ENCODE data around the gene PRKAG3. TPM values are rescaled to one million over a fixed set of nuclear protein-coding genes. Genes with fewer than 3 reads are reported as not detected.

Gene PRKAG3
- total RNA-seq, 1 experiment from 2014 or later = not detected

GRCh38 chr2:218809515-218809914, 22.1 kb downstream of the PRKAG3 start:
- no peak for TF ChIP-seq CTCF (IDR thresholded peaks at IDR 0.05; ENCODE audit: unreplicated experiment)
- no peaks in the 10 kb centered on the region for H3K4me1 Mint-ChIP-seq (ENCODE audit: insufficient read depth, unreplicated experiment)
- CTCF ChIA-PET = interaction anchor here (0.6 to 2.1 kb wide), 6 partner anchors 23 to 200 kb away, joined by 3 to 10 read pairs (median 3); partner anchors contain the start of gene TTLL4
- no TSS peak for BruUV-seq (replicated peaks)
- POLR2A ChIA-PET = interaction anchor here (0.6 kb wide), 1 partner anchor 344 kb away, joined by 3 read pairs; no protein-coding TSS in a partner anchor
- H3K9me3 Mint-ChIP-seq (ENCODE audit: unreplicated experiment) = no peaks in the 10 kb centered on the region
- no peak overlapping the region for H3K27ac Mint-ChIP-seq (ENCODE audit: low read depth, unreplicated experiment)
- H3K36me3 Mint-ChIP-seq (ENCODE audit: insufficient read depth, unreplicated experiment) = peaks cover 7% of the 10 kb centered on the region
- H3K4me3 Mint-ChIP-seq (ENCODE audit: unreplicated experiment) = no peak overlapping the region
- H3K27me3 Mint-ChIP-seq (ENCODE audit: insufficient read depth, unreplicated experiment) = peaks cover 19% of the 10 kb centered on the region
- no peak for DNase-seq (ENCODE audit: unreplicated experiment)
- intact Hi-C loops (cut with micrococcal nuclease) = no loop called here

- ChIA-PET POLR2A (interaction anchor here (1.0 kb wide), 1 partner anchor 18 kb away, joined by 3 read pairs; no protein-coding TSS in a partner anchor), CTCF (interaction anchor here (0.6 to 1.2 kb wide), 2 partner anchors 83 to 120 kb away, joined by 3 to 5 read pairs; no protein-coding TSS in a partner anchor)
- Mint-ChIP-seq H3K27me3 (ENCODE audit: insufficient read depth, unreplicated experiment) (no peaks in the 10 kb centered on the region), H3K36me3 (ENCODE audit: insufficient read depth, unreplicated experiment) (peaks cover 7% of the 10 kb centered on the region), H3K9me3 (ENCODE audit: unreplicated experiment) (no peaks in the 10 kb centered on the region), H3K27ac (ENCODE audit: low read depth, unreplicated experiment) (no peak overlapping the region), H3K4me1 (ENCODE audit: insufficient read depth, unreplicated experiment) (no peaks in the 10 kb centered on the region), H3K4me3 (ENCODE audit: unreplicated experiment) (no peak overlapping the region)
- intact Hi-C loops (cut with micrococcal nuclease) = no loop called here
- no TSS peak for BruUV-seq (replicated peaks)
- no peak for TF ChIP-seq CTCF (IDR thresholded peaks at IDR 0.05; ENCODE audit: unreplicated experiment)
- DNase-seq (ENCODE audit: unreplicated experiment) = peak; percentile 37
Observed at GRCh38 chr2:218807626-218808025, 24.0 kb downstream of the PRKAG3 start.

DNA sequence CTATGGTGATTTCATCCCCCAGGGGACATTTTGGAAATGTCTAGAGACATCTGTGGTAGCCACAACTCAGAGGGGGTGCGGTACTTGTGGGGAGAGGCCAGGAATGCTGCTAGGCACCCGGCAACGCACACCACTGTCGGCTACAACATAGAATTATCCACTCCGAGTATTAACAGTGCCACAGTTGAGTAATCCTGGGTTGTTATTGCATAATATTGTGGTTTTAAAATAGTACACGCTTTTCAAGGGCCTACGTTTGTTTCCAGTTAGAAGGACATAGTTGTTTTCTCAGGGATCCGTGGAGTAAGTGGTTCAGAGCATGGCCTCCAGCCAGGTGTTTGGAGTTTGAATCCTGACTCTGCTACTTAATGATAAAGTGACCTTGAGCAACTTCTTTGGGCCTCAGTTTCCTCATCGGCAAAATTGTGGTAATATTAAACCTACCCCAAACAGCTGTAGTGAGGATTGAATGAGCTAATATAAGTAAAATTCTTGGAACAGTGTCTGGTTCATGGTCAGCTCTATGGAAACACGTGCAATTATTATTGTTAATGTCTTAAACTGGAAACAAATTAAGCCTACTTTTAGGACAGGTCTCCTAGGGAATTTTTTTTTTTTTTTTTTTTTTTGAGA, 25.1 kb downstream of the PRKAG3 start:
- Mint-ChIP-seq H3K9me3 (ENCODE audit: unreplicated experiment) (no peaks in the 10 kb centered on the region), H3K4me3 (ENCODE audit: unreplicated experiment) (peak overlapping the region; percentile 28), H3K4me1 (ENCODE audit: insufficient read depth, unreplicated experiment) (no peaks in the 10 kb centered on the region), H3K27ac (ENCODE audit: low read depth, unreplicated experiment) (peak overlapping the region; percentile 87), H3K27me3 (ENCODE audit: insufficient read depth, unreplicated experiment) (no peaks in the 10 kb centered on the region), H3K36me3 (ENCODE audit: insufficient read depth, unreplicated experiment) (peaks cover 7% of the 10 kb centered on the region)
- no TSS peak for BruUV-seq (replicated peaks)
- peak; percentile 97 for DNase-seq (ENCODE audit: unreplicated experiment)
- intact Hi-C loops (cut with micrococcal nuclease) = no loop called here
- POLR2A ChIA-PET = interaction anchor here (0.7 to 1.0 kb wide), 3 partner anchors 26 to 82 kb away, joined by 3 to 4 read pairs (median 3); no protein-coding TSS in a partner anchor
- no peak for TF ChIP-seq CTCF (IDR thresholded peaks at IDR 0.05; ENCODE audit: unreplicated experiment)
- CTCF ChIA-PET = interaction anchor here (1.2 kb wide), 1 partner anchor 119 kb away, joined by 5 read pairs; no protein-coding TSS in a partner anchor

GRCh38 chr2:218805627-218806026, 26.0 kb downstream of the PRKAG3 start:
- peak; percentile 24 for DNase-seq (ENCODE audit: unreplicated experiment)
- POLR2A ChIA-PET = interaction anchor here (0.8 to 1.1 kb wide), 2 partner anchors 13 to 69 kb away, joined by 3 to 5 read pairs; no protein-coding TSS in a partner anchor
- intact Hi-C loops (cut with micrococcal nuclease) = no loop called here
- no TSS peak for BruUV-seq (replicated peaks)
- CTCF ChIA-PET = interaction anchor here (0.6 kb wide), 1 partner anchor 43 kb away, joined by 4 read pairs; no protein-coding TSS in a partner anchor
- Mint-ChIP-seq H3K27ac (ENCODE audit: low read depth, unreplicated experiment) (peak overlapping the region; percentile 87), H3K27me3 (ENCODE audit: insufficient read depth, unreplicated experiment) (no peaks in the 10 kb centered on the region), H3K36me3 (ENCODE audit: insufficient read depth, unreplicated experiment) (peaks cover 7% of the 10 kb centered on the region), H3K4me1 (ENCODE audit: insufficient read depth, unreplicated experiment) (no peaks in the 10 kb centered on the region), H3K4me3 (ENCODE audit: unreplicated experiment) (no peak overlapping the region), H3K9me3 (ENCODE audit: unreplicated experiment) (no peaks in the 10 kb centered on the region)
- TF ChIP-seq CTCF (IDR thresholded peaks at IDR 0.05; ENCODE audit: unreplicated experiment) = no peak

All from MCF 10A (cell line).